Measurements from ENCODE around the gene ASCC1.

ASCC1 gene

GRCh38 chr10:72062832-72063702, 153.0 kb downstream of the ASCC1 start:
- DNase-seq: no peak

- DNase-seq: no peak
Measured at GRCh38 chr10:72062382-72062781, 153.7 kb downstream of the ASCC1 start.

- no peak for DNase-seq
Measured at GRCh38 chr10:72061930-72062329, 154.1 kb downstream of the ASCC1 start.

GRCh38 chr10:72061491-72061890, 154.6 kb downstream of the ASCC1 start:
- no peak for DNase-seq

GRCh38 chr10:72059843-72060822, 155.9 kb downstream of the ASCC1 start:
- DNase-seq: no peak

GRCh38 chr10:72058989-72059842, 156.9 kb downstream of the ASCC1 start:
- peak; percentile 53 to 58 for DNase-seq

- DNase-seq: no peak
Measured at GRCh38 chr10:72058347-72058898, 157.7 kb downstream of the ASCC1 start.

GRCh38 chr10:72056932-72057751, 158.9 kb downstream of the ASCC1 start:
- no peak for DNase-seq

- DNase-seq: no peak
Measured at GRCh38 chr10:72056113-72056512, 160.0 kb downstream of the ASCC1 start.

GRCh38 chr10:72053690-72054089, 162.4 kb downstream of the ASCC1 start:
- no peak for DNase-seq

- no peak for DNase-seq
Measured at GRCh38 chr10:72050873-72051272, 165.2 kb downstream of the ASCC1 start.

GRCh38 chr10:72049969-72050781, 165.9 kb downstream of the ASCC1 start:
- no peak for DNase-seq

- DNase-seq: no peak
Measured at GRCh38 chr10:72049472-72049871, 166.6 kb downstream of the ASCC1 start.

GRCh38 chr10:72048450-72049124, 167.5 kb downstream of the ASCC1 start:
- peak; percentile 82 to 94 for DNase-seq

Data from activated CD4-positive, alpha-beta T cell treated with anti-CD3 and anti-CD28 coated beads for 4 hours (primary cell).